K562 (cell line): ENCODE results near the gene POLR3H. TPM values are rescaled to one million over a fixed set of nuclear protein-coding genes. Genes with fewer than 3 reads are reported as not detected.

Experiments
- ATAC-seq: fragments of 200-7000 bp; cut with Tn5 transposase; 3 replicates; pipeline ENCODE4 v1.9.1; 2020; ENCODE audit warnings: moderate library complexity
- BruUV-seq: library from RNA; stranded (reverse); fragments of 400-500 nt; replicated peaks from 2 replicates; lab custom pipeline; 2021; lab: Mats Ljungman, UMichigan
- CTCF ChIA-PET: fragments of 300-600 bp; formaldehyde crosslinking; extraction: SDS; loops from one replicate; lab custom pipeline; 2021; ENCODE audit warnings: low intra/inter-chr PET ratio; lab: Yijun Ruan, JAX
- POLR2A ChIA-PET: fragments of 300-600, 350-650 bp; sonication (Branson Sonifier 250); formaldehyde crosslinking; extraction: SDS; loops from one replicate; lab custom pipeline; 2021; ENCODE audit warnings: antibody characterized with exemption, inconsistent platforms; lab: Yijun Ruan, JAX
- DNase-seq, 4 experiments: peaks; one replicate each; pipeline versions ENCODE4 v3.0.0 to v3.0.0-alpha.2; 2011 to 2018; ENCODE audit warnings: low spot score in 3 of 4, mixed read lengths in 3 of 4; ENCODE audit errors: extremely low read depth in 1 of 4
- FAIRE-seq: peaks from 2 replicates; lab custom pipeline; 2011; peaks lifted over from hg19 to GRCh38; lab: Jason Lieb, UNC
- H2AFZ ChIP-seq: 2 replicates; pipeline ENCODE4 v1.6.0; 2011; ENCODE audit warnings: low read depth, low read length, control low read depth, inconsistent platforms
- H3K27ac ChIP-seq: fragments of 200-600 bp; 3 replicates; pipeline ENCODE4 v1.8.0; 2011; ENCODE audit warnings: low read depth, mild to moderate bottlenecking, control low read depth, inconsistent platforms, low read length, moderate library complexity, mixed read lengths; ENCODE audit errors: extremely low read depth
- H3K27me3 ChIP-seq, 2 experiments: fragments of 300-600 bp in 1 of 2; 2 replicates in 1 of 2; 3 replicates in 1 of 2; pipeline versions ENCODE4 v1.6.0 to v1.8.0; 2011; ENCODE audit warnings: inconsistent platforms in 2 of 2, low read length in 2 of 2, mild to moderate bottlenecking in 1 of 2, mixed read lengths in 1 of 2, moderate library complexity in 1 of 2; ENCODE audit not compliant: control insufficient read depth in 2 of 2, insufficient read depth in 2 of 2
- H3K36me3 ChIP-seq: fragments of 300-600 bp; 3 replicates; pipeline ENCODE4 v1.8.0; 2011; ENCODE audit warnings: mild to moderate bottlenecking, low read length, inconsistent platforms; ENCODE audit not compliant: control insufficient read depth, insufficient read depth
- H3K4me1 ChIP-seq, 2 experiments: fragments of 200-600 bp in 1 of 2; replicated peaks in 1 of 2; 2 replicates in 1 of 2; 3 replicates in 1 of 2; pipeline versions ENCODE4 v1.5.1 to v1.8.0; 2011; ENCODE audit warnings: inconsistent platforms in 2 of 2, low read length in 2 of 2, mild to moderate bottlenecking in 1 of 2, mixed read lengths in 1 of 2, moderate library complexity in 1 of 2; ENCODE audit not compliant: control insufficient read depth in 2 of 2, insufficient read depth in 2 of 2
- H3K4me2 ChIP-seq: 2 replicates; pipeline ENCODE4 v1.6.1; 2011; ENCODE audit warnings: low read length, control low read depth, inconsistent platforms, mixed read lengths; ENCODE audit not compliant: insufficient read depth
- H3K4me3 ChIP-seq: fragments of 200-600 bp; sonication (generic), shearing (Covaris generic); 2 replicates; pipeline ENCODE4 v1.5.1; 2016; ENCODE audit warnings: control low read depth, inconsistent platforms
- H3K79me2 ChIP-seq: fragments of 200-600 bp; 3 replicates; pipeline ENCODE4 v1.8.0; 2011; ENCODE audit warnings: low read length, inconsistent platforms; ENCODE audit not compliant: control insufficient read depth, insufficient read depth
- H3K9ac ChIP-seq, 2 experiments: 2 replicates each; pipeline versions ENCODE4 v1.6.0 to v1.6.1; 2011; ENCODE audit warnings: low read depth in 2 of 2, low read length in 2 of 2, control low read depth in 1 of 2, inconsistent platforms in 1 of 2, mild to moderate bottlenecking in 1 of 2, mixed read lengths in 1 of 2; ENCODE audit not compliant: insufficient read depth in 1 of 2
- H3K9me1 ChIP-seq: one replicate; pipeline ENCODE4 v1.6.0; 2011; ENCODE audit warnings: inconsistent platforms, mild to moderate bottlenecking, low read length, moderate library complexity; ENCODE audit not compliant: control insufficient read depth, insufficient read depth
- H3K9me3 ChIP-seq: replicated peaks from 2 replicates; pipeline ENCODE4 v1.5.1; 2011; ENCODE audit warnings: low read depth, low read length, inconsistent platforms; ENCODE audit not compliant: control insufficient read depth, insufficient read depth
- H4K20me1 ChIP-seq: replicated peaks from 2 replicates; pipeline ENCODE4 v1.6.1; 2011; ENCODE audit warnings: low read length, inconsistent platforms, mixed read lengths; ENCODE audit not compliant: control insufficient read depth, insufficient read depth
- AFF1 ChIP-seq, 2 experiments: fragments of 450-650 bp; IDR thresholded peaks; 2 replicates each; pipeline ENCODE4 v1.6.1; 2018; ENCODE audit warnings: mild to moderate bottlenecking in 2 of 2, low read depth in 1 of 2; ENCODE audit not compliant: partially characterized antibody in 2 of 2
- ZNF121 ChIP-seq: sonication (generic); formaldehyde crosslinking; conservative IDR thresholded peaks from 2 replicates; pipeline ENCODE4 v1.8.0; 2022; ENCODE audit warnings: missing genetic modification reagents
- WGBS: fragments of 100-300 bp; shearing (Covaris generic); methylation state at CpG from one replicate; pipeline ENCODE4 v1.1.6; 2016; ENCODE audit warnings: low coverage, mixed read lengths; ENCODE audit not compliant: insufficient coverage; ENCODE audit errors: missing lambda C conversion rate; 5-methylcytosine and 5-hydroxymethylcytosine counted together
- in situ Hi-C: fragments of 300-500 bp; cut with MboI; formaldehyde crosslinking; loops from 4 replicates; pipeline ENCODE4 v1.15.0; 2018; ENCODE audit warnings: inconsistent platforms, mixed read lengths
- intact Hi-C: fragments of 100-400 bp; cut with micrococcal nuclease; formaldehyde crosslinking; loops from 2 replicates; pipeline ENCODE4 v1.14.2; 2022
- polyA plus RNA-seq, 8 experiments: library from polyadenylated mRNA; depleted of rRNA in 4 of 8; stranded (reverse) in 5 of 8; unstranded in 3 of 8; fragments of >200 nt; fragmentation: Nextera tagmentation in 2 of 8; fragmentation: Illumina TruSeq in 1 of 8; extraction: Ambion mirVana in 2 of 8; extraction: Trizol in 1 of 8; gene quantifications; 2 replicates each; pipeline versions ENCODE4 v1.2.1 to v1.2.3, GENCODE V29; 2011 to 2014; ENCODE audit warnings: inconsistent platforms in 1 of 8, missing spikeins in 1 of 8
- total RNA-seq, 7 experiments: library from RNA; depleted of rRNA in 6 of 7; stranded (reverse); fragments of >200 nt in 6 of 7; fragmentation: Illumina TruSeq in 2 of 7; extraction: Trizol in 2 of 7; gene quantifications; 2 replicates each; pipeline versions ENCODE4 v1.2.1 to v1.2.3, GENCODE V29; 2011 to 2021; ENCODE audit warnings: low replicate concordance in 1 of 7

Gene POLR3H
- total and polyA plus RNA-seq, 9 of the 15 experiments (the other 6 are each of a cell fraction or from before 2014, with no cell fraction given) = 5.3 to 48.4 (median 22.2) TPM

DNA sequence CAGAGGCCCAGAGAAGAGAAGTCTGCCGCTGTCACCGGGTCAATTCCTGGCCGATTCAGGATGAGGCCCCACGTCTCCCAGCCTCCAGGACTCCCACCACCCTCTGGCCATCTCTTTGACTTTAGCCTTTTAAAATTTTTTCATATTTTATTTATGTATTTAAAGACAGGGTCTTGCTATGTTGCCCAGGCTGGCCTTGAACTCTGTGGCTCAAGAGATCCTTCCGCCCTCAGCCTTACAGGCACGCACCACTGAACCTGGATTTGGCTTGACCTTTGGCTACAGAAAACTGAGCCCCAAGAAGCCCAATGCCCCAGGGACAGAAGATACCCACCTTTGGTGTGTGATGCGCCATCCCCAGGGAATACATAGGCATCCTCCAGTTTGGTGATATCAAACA lies 3.9 kb downstream of the POLR3H start:
- H3K9me3 ChIP-seq = no peaks in the 10 kb centered on the region
- peaks cover 69% of the 10 kb centered on the region for H3K79me2 ChIP-seq
- intact Hi-C loops = loop anchor here (5.0 kb wide), 1 partner anchor 47 kb away; the partner anchor contains the start of gene PMM1
- peaks cover 3% of the 10 kb centered on the region for H3K9me1 ChIP-seq
- H4K20me1 ChIP-seq = peaks cover 22% of the 10 kb centered on the region
- FAIRE-seq (no peak), ATAC-seq (no peak), DNase-seq (no peak)
- TF ChIP-seq AFF1 (IDR thresholded peaks at IDR 0.05; ENCODE audit: low read depth in 1 of 2, partially characterized antibody in 2 of 2) (no peak), ZNF121 (peak; percentile 71)
- no peaks in the 10 kb centered on the region for H3K27me3 ChIP-seq
- peaks cover 46% of the 10 kb centered on the region for H3K36me3 ChIP-seq
- H3K4me2 ChIP-seq = peak overlapping the region; percentile 51
- 57% methylated on average over 5 of the region's 7 CpGs for WGBS
- H3K9ac ChIP-seq = peak overlapping the region; percentile 48 to 49; a peak in 3 of 4 replicates
- CTCF ChIA-PET = no interaction called here
- in situ Hi-C loops = no loop called here
- peaks cover 36 to 46% of the 10 kb centered on the region in 2 experiments; a peak in 4 of 5 replicates for H3K4me1 ChIP-seq
- no peak overlapping the region for H2AFZ ChIP-seq
- BruUV-seq = no TSS peak
- H3K27ac ChIP-seq = peak overlapping the region; percentile 63; the same call in 2 of the 3 replicates
- POLR2A ChIA-PET = interaction anchor here (0.6 to 1.6 kb wide), 5 partner anchors 12 to 93 kb away, joined by 3 to 5 read pairs (median 3); partner anchors contain the start of genes PMM1 and TOB2
- no peak overlapping the region for H3K4me3 ChIP-seq
